Aorta (tissue), 5 donors: ENCODE results near the gene MAGEB5. TPM values are rescaled to one million over a fixed set of nuclear protein-coding genes. Genes with fewer than 3 reads are reported as not detected.
"Not testable (repeated sequence)": the region's sequence is repeated elsewhere in the genome, so short reads cannot be mapped to it uniquely, and the experiment has no call there.

Experiments
- ATAC-seq: fragments of 200-7000 bp; cut with Tn5 transposase; one replicate; pipeline ENCODE4 v1.9.1; 2022; ENCODE audit warnings: moderate library complexity; ENCODE audit not compliant: low FRiP score
- DNase-seq, 2 donors: peaks; one replicate each; pipeline ENCODE4 v3.0.0-alpha.2; 2020
- H3K27ac ChIP-seq, 2 donors: one replicate each; pipeline ENCODE4 v1.5.1; 2013; ENCODE audit warnings: low read length in 2 of 2, mild to moderate bottlenecking in 2 of 2, moderate library complexity in 2 of 2, control low read depth in 1 of 2, inconsistent platforms in 1 of 2, low read depth in 1 of 2
- H3K27me3 ChIP-seq, 2 donors: one replicate each; pipeline ENCODE4 v1.6.1; 2013; ENCODE audit warnings: control low read depth in 1 of 2, low read length in 1 of 2, mild to moderate bottlenecking in 1 of 2, moderate library complexity in 1 of 2; ENCODE audit not compliant: insufficient read depth in 2 of 2, control insufficient read depth in 1 of 2
- H3K36me3 ChIP-seq, 2 donors: one replicate each; pipeline ENCODE4 v1.6.1; 2013; ENCODE audit warnings: control low read depth in 1 of 2, low read length in 1 of 2, mild to moderate bottlenecking in 1 of 2; ENCODE audit not compliant: insufficient read depth in 2 of 2, control insufficient read depth in 1 of 2
- H3K4me1 ChIP-seq, 2 donors: one replicate each; pipeline ENCODE4 v1.6.1; 2013; ENCODE audit warnings: low read length in 2 of 2, control low read depth in 1 of 2, mild to moderate bottlenecking in 1 of 2, moderate library complexity in 1 of 2; ENCODE audit not compliant: insufficient read depth in 2 of 2, control insufficient read depth in 1 of 2
- H3K4me3 ChIP-seq, 2 donors: one replicate each; pipeline ENCODE4 v1.5.1; 2013; ENCODE audit warnings: low read length in 2 of 2, control low read depth in 1 of 2, mild to moderate bottlenecking in 1 of 2
- H3K9me3 ChIP-seq: one replicate; pipeline ENCODE4 v1.6.1; 2013; ENCODE audit warnings: mild to moderate bottlenecking, low read length; ENCODE audit not compliant: control insufficient read depth
- WGBS, 2 donors: extraction: QIAGEN DNeasy Blood & Tissue Kit; methylation state at CpG; one replicate each; pipeline ENCODE4 v1.1.7; 2013; 5-methylcytosine and 5-hydroxymethylcytosine counted together
- intact Hi-C, 2 donors: fragments of 100-400 bp; cut with DNase I; formaldehyde crosslinking; loops; one replicate each; pipeline versions ENCODE4 v1.14.2 to v1.15.0; 2022
- long read RNA-seq, 2 donors: library from polyadenylated mRNA; unstranded; transcript quantifications; one replicate each; pipeline ENCODE4 v2.0.0, GENCODE V29; 2020 to 2021
- polyA plus RNA-seq, 2 donors: library from polyadenylated mRNA; stranded (reverse); fragments of 200-250 nt; gene quantifications; one replicate each; pipeline ENCODE4 v1.2.3, GENCODE V29; 2013
- total RNA-seq, 2 donors: library from RNA; stranded (reverse); fragmentation: NEBNext Ultra II Directional; extraction: Animal tissue kit (Norgen Biotek cat#: 25700); gene quantifications; one replicate each; pipeline ENCODE4 v1.2.1, GENCODE V29; 2021
- donor health status: healthy with polysubstance abuse.
- donor health status: Bipolar disorder and iron deficiency.
- donor health status: DM: no; HTN: no; CAD: no.
- donor health status: DM: no; HTN: no; CAD: no.
- donor health status: DM: yes; HTN: yes; CAD: no.

MAGEB5 gene, protein sequence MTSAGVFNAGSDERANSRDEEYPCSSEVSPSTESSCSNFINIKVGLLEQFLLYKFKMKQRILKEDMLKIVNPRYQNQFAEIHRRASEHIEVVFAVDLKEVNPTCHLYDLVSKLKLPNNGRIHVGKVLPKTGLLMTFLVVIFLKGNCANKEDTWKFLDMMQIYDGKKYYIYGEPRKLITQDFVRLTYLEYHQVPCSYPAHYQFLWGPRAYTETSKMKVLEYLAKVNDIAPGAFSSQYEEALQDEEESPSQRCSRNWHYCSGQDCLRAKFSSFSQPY
- not detected for total RNA-seq
- polyA plus RNA-seq = not detected
- long read RNA-seq, donor 1 = 0 reads
- long read RNA-seq, donor 2 = 0 reads

DNA sequence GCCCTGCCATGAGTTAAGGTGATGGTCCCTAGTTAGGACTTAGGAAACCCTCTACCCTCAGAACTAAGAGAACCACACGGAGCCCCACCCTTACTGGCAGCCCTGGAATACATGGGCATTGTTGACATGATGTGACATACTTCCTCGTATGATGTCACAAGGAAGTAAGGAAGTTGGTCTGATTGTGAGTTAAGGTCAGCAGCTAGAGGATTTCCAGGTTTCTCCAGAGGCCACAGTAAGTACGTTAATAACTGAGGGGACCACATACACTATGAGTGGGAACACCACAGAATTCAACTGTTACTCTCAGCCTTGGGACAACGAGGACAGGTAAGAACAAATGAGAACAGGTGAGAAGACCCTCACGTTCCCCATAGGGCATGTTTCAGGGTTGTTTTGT is at the start of gene MAGEB5:
MAGEB5 (plus strand) TSS at position 301 of the 400 bp plus-strand sequence. CDS start 1,133 bp downstream, outside the sequence.
- no peak within 1 kb of the TSS for H3K4me3 ChIP-seq
- no peaks in the 10 kb centered on the region for H3K9me3 ChIP-seq
- DNase-seq = no peak
- no peak within 1 kb of the TSS for H3K27ac ChIP-seq
- H3K27me3 ChIP-seq = no peaks in the 10 kb centered on the region
- no peak for ATAC-seq
- intact Hi-C loops = no loop called here
- no peaks in the 10 kb centered on the region for H3K36me3 ChIP-seq
- 68 to 93% methylated on average over 5 of the region's 5 CpGs for WGBS, 2 donors
- no peaks in the 10 kb centered on the region for H3K4me1 ChIP-seq

DNA sequence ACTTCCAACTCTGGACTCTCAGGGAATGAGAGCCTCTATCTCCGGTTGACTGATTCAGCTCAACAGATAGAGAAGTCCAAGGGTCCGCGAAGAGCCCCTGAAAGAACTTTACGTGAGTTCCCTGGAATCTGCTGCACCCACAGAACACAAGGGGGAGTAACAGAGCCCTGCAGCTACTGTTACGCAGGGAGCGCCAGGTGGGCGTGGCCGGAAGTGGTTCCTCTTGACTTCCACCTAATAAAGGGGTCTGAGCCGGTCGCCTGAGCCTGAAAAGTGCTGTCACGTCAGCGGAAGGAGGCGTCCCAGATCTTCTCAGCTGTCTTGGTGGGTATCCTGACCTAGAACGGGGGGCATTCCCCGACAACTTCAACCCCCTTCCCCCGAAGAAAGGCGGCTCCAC is 23.8 kb upstream of the MAGEB5 start, which contains the start of gene MAGEB6:
MAGEB6 (plus strand) TSS at position 237 of the 400 bp plus-strand sequence. CDS start 1,407 bp downstream, outside the sequence.
- Histone ChIP-seq H3K4me3 (no peak within 1 kb of the TSS), H3K27me3 (no peaks in the 10 kb centered on the region), H3K9me3 (no peaks in the 10 kb centered on the region), H3K36me3 (no peaks in the 10 kb centered on the region), H3K4me1 (no peaks in the 10 kb centered on the region), H3K27ac (no peak within 1 kb of the TSS)
- 84 to 91% methylated on average over 17 of the region's 17 CpGs for WGBS, 2 donors
- DNase-seq (no peak), ATAC-seq (no peak)
- intact Hi-C loops = no loop called here

DNA sequence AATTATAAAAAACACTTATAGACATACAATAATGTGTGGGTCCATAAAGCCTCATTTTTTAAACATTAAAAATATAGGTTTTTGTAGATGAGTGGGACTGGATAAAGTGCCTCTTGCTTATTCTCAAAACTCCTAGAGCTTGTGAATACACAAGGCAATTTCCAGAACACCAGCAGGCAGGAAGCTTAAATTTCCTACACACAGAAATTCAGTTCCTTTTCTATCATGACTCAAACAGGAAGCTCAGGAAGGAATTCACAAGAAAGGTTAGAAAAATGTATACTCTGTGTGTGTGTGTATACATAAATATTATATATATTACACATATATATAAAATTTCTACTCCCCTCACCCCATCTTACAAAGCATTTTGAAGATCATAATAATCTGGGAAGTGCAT is 12.4 kb upstream of the MAGEB5 start:
- ATAC-seq = no peak
- DNase-seq = no peak
- no peak overlapping the region for H3K4me3 ChIP-seq
- H3K27ac ChIP-seq = no peak overlapping the region
- no peaks in the 10 kb centered on the region for H3K27me3 ChIP-seq
- H3K9me3 ChIP-seq = no peaks in the 10 kb centered on the region
- H3K4me1 ChIP-seq = no peaks in the 10 kb centered on the region
- no peaks in the 10 kb centered on the region for H3K36me3 ChIP-seq
- intact Hi-C loops = no loop called here

DNA sequence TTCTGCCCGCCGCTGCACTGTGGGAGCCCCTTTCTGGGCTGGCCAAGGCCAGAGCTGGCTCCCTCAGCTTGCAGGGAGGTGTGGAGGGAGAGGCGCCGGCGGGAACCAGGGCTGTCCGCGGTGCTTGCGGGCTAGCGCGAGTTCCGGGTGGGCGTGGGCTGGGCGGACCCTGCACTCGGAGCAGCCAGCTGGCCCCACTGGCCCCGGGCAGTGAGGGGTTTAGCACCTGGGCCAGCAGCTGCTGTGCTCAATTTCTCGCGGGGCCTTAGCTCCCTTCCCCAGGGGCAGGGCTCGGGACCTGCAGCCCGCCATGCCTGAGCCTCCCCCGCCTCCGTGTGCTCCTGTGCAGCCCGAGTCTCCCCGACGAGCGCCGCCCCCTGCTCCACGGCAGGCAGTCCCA is 11.3 kb upstream of the MAGEB5 start:
- H3K4me3 ChIP-seq, H3K27me3 ChIP-seq, H3K27ac ChIP-seq, H3K9me3 ChIP-seq, H3K36me3 ChIP-seq, intact Hi-C loops, DNase-seq, H3K4me1 ChIP-seq, ATAC-seq: not testable (repeated sequence)
- WGBS, 2 donors = 94 to 97% methylated on average over 25 to 27 of the region's 27 CpGs

DNA sequence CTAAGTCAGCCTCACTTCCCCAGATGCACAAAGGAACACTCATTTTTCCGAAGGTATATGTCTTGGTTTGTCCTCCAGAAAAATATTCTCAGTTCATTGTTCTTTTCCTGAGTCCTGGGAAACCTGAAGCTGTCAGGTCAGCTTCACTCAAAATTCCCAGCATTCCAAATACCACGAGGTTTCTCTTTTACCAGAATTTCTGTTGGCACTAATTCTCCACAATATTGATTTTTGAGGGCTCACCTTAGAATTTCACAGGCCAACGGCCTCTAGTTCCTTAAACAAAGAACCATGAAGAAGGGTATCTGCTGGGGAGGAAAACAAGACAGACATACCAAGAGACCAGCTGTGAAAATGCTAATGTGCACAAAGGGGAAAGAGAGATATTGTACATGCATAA is 8.0 kb upstream of the MAGEB5 start:
- Histone ChIP-seq H3K4me3 (no peak overlapping the region), H3K9me3 (no peaks in the 10 kb centered on the region), H3K27me3 (no peaks in the 10 kb centered on the region), H3K36me3 (no peaks in the 10 kb centered on the region), H3K27ac (no peak overlapping the region), H3K4me1 (no peaks in the 10 kb centered on the region)
- 29 to 41% methylated on average over 3 of the region's 3 CpGs for WGBS, 2 donors
- intact Hi-C loops = no loop called here
- no peak for DNase-seq
- ATAC-seq = no peak

DNA sequence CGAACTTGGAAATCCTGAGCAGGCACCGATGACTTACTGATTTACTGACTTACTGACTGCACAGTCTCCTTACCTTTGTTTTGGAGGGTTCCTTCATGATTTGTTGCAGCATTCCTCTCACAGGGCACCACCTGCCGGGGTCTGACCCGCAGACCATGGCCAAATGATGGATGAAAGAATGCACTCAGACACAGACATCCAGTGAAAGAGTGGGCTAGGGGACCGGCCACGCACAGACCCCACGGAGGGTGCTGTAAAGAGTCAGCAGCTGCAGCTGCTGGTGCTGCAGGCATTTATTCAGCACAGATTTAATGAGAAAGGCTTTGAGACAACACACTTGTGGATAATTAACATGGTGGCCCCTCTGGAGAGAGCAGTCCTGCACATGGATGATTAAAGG is 3.4 kb downstream of the MAGEB5 start:
- no peak for ATAC-seq
- Histone ChIP-seq H3K27me3 (no peaks in the 10 kb centered on the region), H3K27ac (no peak overlapping the region), H3K36me3 (no peaks in the 10 kb centered on the region), H3K4me1 (no peaks in the 10 kb centered on the region), H3K4me3 (no peak overlapping the region), H3K9me3 (no peaks in the 10 kb centered on the region)
- intact Hi-C loops = no loop called here
- DNase-seq = no peak
- 54% methylated on average over 7 of the region's 7 CpGs for WGBS, 2 donors

DNA sequence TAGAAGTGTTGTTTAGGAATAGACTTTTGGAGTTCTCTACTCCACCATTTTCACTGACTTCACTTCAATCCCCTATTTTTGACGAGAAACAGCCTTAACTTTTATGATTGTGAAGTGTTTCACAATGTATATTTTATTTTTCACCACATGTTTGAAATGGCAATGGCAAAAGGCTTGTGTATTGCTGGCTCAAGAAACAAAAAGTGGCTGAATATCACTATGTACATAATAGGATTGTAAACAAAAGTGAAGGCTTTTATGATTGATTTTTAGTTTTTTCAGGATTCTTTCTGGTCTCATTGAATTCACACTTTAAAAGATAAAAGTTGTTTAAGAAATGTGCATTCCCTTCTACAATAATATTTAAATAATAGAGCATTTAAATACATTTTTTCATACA is 18.2 kb downstream of the MAGEB5 start:
- no peaks in the 10 kb centered on the region for H3K36me3 ChIP-seq
- no peak overlapping the region for H3K4me3 ChIP-seq
- H3K4me1 ChIP-seq = no peaks in the 10 kb centered on the region
- ATAC-seq = no peak
- no peaks in the 10 kb centered on the region for H3K27me3 ChIP-seq
- no peak for DNase-seq
- no peak overlapping the region for H3K27ac ChIP-seq
- 43 to 51% methylated on average over 1 of the region's 1 CpG for WGBS, 2 donors
- H3K9me3 ChIP-seq = no peaks in the 10 kb centered on the region
- intact Hi-C loops = no loop called here

DNA sequence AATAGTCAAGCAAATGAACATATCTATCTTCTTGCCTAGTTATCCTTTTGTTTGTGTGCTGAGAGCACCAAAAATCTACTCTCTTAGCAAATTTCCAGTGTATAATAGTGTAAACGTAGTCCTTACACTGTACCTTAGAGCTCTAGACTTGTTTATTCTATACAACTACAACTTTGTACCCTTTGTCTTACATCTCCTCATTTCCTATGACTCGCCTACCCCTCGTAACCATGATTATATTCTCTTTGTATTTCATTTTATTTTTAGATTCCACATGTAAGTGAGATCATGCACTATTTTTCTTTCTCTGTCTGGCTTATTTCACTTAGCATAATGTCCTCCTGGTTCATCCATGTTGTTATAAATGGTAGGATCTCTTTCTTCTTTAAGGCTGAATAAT is 37.6 kb downstream of the MAGEB5 start:
- DNase-seq (no peak), ATAC-seq (no peak)
- WGBS, 2 donors = 57 to 68% methylated on average over 3 of the region's 3 CpGs
- Histone ChIP-seq H3K36me3 (no peaks in the 10 kb centered on the region), H3K9me3 (no peaks in the 10 kb centered on the region), H3K27ac (no peak overlapping the region), H3K27me3 (no peaks in the 10 kb centered on the region), H3K4me1 (no peaks in the 10 kb centered on the region), H3K4me3 (no peak overlapping the region)
- intact Hi-C loops = no loop called here

DNA sequence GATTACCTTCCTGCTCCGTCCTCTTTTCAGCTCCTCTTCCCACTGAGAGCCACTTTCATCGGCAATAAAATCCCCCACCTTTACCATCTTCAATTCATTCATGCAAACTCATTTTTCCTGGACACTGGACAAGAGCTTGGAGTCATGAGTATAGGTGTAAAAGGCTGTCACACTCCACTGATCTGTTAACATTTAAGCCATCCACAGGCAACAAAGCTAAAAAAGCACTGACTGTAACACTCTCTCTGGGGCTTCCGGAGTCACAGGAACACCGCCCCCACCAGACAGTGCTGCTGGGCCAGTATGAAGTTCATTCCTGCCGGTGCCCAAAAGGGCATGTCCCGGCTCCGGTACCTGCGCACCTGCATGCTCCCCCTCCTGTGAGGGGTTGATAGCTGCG is 38.5 kb downstream of the MAGEB5 start:
- DNase-seq = no peak
- no peaks in the 10 kb centered on the region for H3K4me1 ChIP-seq
- H3K27me3 ChIP-seq = no peaks in the 10 kb centered on the region
- WGBS, 2 donors = 77 to 94% methylated on average over 9 of the region's 9 CpGs
- intact Hi-C loops = no loop called here
- H3K4me3 ChIP-seq = no peak overlapping the region
- no peaks in the 10 kb centered on the region for H3K9me3 ChIP-seq
- no peak overlapping the region for H3K27ac ChIP-seq
- no peak for ATAC-seq
- no peaks in the 10 kb centered on the region for H3K36me3 ChIP-seq
